GM10248 (cell line): ENCODE results near the gene BEND4.
"Not testable (repeated sequence)": the region's sequence is repeated elsewhere in the genome, so short reads cannot be mapped to it uniquely, and the experiment has no call there.

Experiments used
- CTCF ChIA-PET: fragments of 300-600 bp; sonication (Branson Sonifier 250); formaldehyde crosslinking; extraction: SDS; loops from one replicate; lab custom pipeline; 2021; ENCODE audit warnings: antibody characterized with exemption; lab: Yijun Ruan, JAX
- POLR2A ChIA-PET: fragments of 350-650 bp; sonication (Branson Sonifier 250); formaldehyde crosslinking; extraction: SDS; loops from one replicate; lab custom pipeline; 2020; ENCODE audit warnings: antibody characterized with exemption; lab: Yijun Ruan, JAX
- DNase-seq: peaks from one replicate; pipeline ENCODE4 v3.0.0; 2012; ENCODE audit errors: extremely low spot score
- TF ChIP-seq, protein P1 (sequence below): IDR thresholded peaks from 2 replicates; pipeline ENCODE4 v1.5.1; 2012; ENCODE audit warnings: mild to moderate bottlenecking, low read depth; ENCODE audit errors: extremely low read depth, missing control alignments, control extremely low read depth

BEND4 gene

DNA sequence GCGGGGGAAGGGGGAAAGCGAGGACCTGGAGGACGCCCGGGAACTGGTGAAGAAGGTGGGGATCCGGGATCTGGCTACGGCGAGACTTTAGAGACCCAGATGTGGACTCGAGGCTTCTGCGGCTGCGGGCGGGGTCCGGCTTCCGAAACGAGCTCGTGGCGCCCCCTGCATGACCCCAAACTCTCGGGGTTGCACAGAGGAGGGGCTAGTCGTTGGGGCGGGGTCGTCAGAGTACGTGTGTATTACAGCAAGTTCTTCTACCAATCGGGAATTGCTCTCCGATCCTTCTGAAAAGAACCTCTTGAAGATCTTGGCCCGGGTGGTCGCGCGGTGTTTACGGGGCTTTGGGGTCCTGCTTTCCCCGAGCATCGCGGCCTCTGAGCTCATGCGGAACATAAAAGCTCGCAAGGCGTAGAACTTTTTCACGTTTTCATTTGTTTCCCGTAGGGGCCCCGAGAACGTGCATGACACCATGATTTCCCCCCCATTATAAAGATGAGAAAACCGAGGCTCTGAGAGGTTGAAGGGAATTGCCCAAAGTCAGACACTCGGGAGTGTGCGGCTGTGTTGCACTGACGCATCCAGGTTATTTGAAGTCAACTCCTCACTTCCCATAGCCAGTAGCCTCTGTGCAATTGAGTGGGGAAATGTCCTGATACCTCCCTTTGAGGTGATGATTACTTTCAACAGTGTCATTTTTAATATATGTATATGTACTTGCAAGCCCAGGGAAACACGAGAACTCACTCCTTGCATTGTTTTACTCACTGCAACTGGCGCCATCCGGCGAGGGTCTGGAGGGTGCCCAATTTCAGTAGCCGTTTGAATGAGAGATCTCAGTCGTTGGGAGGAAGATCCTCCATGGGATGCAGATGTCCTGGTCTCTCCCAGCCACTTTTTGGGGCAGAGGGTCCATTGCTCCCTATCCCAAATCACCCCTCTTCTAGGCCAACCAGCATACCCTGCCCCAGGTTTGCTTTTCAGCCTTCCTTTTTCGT, at the start of gene BEND4:
Gene BEND4 (minus strand): TSS at position 149 of the 998 bp plus-strand sequence. CDS start 512 bp downstream, outside the sequence.
- TF ChIP-seq, protein P1, sequence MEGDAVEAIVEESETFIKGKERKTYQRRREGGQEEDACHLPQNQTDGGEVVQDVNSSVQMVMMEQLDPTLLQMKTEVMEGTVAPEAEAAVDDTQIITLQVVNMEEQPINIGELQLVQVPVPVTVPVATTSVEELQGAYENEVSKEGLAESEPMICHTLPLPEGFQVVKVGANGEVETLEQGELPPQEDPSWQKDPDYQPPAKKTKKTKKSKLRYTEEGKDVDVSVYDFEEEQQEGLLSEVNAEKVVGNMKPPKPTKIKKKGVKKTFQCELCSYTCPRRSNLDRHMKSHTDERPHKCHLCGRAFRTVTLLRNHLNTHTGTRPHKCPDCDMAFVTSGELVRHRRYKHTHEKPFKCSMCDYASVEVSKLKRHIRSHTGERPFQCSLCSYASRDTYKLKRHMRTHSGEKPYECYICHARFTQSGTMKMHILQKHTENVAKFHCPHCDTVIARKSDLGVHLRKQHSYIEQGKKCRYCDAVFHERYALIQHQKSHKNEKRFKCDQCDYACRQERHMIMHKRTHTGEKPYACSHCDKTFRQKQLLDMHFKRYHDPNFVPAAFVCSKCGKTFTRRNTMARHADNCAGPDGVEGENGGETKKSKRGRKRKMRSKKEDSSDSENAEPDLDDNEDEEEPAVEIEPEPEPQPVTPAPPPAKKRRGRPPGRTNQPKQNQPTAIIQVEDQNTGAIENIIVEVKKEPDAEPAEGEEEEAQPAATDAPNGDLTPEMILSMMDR, result no peak
- peak; percentile 66 for DNase-seq
- ChIA-PET POLR2A (no interaction called here), CTCF (interaction anchor here (0.9 to 1.5 kb wide), 2 partner anchors 9 to 14 kb away, joined by 3 to 5 read pairs; no protein-coding TSS in a partner anchor)

DNA sequence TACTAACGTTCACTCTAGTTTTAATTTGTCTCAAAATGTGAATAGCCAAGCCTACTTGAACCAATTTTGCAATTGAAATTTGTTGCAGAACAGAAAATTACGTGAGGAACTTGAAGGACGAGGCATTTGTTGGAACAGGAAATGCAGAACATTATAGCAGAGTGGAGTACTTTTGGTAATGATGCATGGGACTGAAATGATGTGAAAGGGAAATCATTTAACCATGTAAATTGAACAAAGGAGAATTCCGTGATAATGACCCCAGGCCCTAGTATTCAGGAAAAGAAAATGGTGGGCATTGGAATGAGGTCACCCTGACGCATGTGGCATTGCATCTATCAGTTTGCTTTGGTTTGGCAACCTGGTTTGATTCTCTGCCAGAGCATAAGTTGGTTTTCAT, 44.9 kb upstream of the BEND4 start:
- no peak for DNase-seq
- ChIA-PET CTCF (no interaction called here), POLR2A (no interaction called here)
- TF ChIP-seq, protein P1, result no peak

DNA sequence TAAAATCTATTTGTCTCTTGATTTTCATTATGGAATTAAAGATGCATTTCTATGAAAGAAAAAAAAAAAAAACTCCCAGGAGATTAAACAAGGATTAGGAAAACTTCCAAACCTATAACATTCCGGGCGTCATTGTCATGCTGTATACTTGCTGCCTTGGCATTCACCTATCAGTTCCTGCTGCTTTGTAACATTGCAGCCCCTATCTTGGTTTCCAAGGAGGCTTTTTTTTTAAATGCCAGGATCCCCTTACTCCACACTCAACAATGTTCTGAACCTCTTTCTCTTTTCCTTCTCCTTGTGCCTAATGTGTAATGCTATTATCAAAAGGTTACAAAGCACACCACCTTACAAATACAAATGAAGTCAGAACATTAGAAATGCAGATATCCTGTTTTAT, 20.5 kb upstream of the BEND4 start:
- CTCF ChIA-PET, result no interaction called here
- TF ChIP-seq, protein P1, result no peak
- POLR2A ChIA-PET, result no interaction called here
- no peak for DNase-seq

DNA sequence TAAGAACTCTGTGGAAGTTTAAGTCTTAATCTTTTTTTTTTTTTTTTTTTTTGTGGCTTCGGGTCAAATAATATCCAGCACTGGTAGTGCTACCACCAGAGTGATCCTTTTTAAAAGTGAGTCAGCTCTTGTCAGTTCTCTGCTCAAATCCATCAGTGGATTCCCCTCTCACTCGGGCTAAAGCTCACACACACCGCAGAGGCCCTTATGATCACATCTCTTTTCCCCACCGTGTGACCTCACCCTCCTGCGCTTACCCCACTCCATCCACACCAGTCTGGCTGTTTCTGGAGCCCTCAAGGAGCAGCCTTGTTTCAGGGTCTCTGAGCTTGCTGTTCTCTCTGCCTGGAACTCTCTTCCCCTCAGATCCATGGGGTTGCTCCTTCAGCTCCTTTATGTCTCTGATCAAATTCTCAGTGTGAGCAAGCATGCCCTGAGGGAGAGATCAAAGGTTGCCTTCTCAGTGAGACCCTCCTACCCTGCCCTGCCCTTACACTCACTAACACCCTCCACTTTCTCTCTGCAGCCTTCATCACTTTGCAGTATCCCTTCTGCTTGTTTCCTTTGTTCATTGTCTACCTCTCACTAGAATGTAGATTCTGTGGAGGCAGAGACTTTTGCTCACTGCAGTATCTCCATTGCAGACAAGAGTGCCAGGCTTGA, 19.8 kb upstream of the BEND4 start:
- TF ChIP-seq, protein P1, result no peak
- ChIA-PET POLR2A (no interaction called here), CTCF (no interaction called here)
- DNase-seq, result no peak

DNA sequence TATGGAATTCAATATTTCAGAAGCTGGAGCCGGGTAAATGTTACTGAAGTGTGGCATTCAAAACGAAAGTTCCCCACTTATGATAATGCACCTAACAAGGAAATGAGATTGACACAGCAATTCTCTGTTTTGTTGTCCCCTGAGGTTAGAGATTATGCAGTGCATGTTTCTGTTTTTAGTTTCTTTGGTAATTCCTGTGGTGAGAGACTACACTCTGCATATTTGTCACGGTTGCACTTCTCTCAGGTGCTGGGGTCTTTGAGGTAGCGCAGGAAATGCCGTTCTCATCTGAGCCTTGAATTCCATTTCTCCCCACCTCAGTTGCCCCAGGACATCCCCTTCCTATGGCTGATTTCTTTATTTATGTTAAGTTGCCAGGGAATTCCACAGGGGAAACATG, 15.3 kb upstream of the BEND4 start:
- ChIA-PET CTCF (interaction anchor here (0.9 kb wide), 1 partner anchor 10 kb away, joined by 4 read pairs; no protein-coding TSS in a partner anchor), POLR2A (no interaction called here)
- peak; percentile 81 for DNase-seq
- TF ChIP-seq, protein P1, result no peak

DNA sequence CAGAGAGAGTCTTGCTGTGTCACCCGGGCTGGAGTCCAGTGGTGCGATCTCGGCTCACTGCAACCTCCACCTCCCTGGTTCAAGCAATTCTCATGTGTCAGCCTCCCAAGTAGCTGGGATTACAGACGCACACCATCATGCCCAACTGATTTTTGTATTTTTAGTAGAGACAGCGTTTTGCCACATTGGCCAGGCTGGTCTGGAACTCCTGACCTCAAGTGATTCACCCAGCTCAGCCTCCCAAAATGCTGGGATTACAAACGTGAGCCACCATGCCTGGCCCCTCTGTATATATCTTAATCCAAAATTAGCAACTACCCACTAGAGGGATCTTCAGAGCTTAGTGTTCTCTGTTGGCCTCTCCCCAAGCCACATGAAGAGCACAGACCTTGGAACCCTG, 13.7 kb upstream of the BEND4 start:
- DNase-seq, POLR2A ChIA-PET: not testable (repeated sequence)
- CTCF ChIA-PET, result interaction anchor here (0.9 to 1.3 kb wide), 2 partner anchors 15 to 117 kb away, joined by 3 to 5 read pairs; no protein-coding TSS in a partner anchor
